WI38 (cell line): ENCODE measurements around the gene B4GAT1.

ENCODE experiments used
- H3K4me3 ChIP-seq: 2 replicates; pipeline ENCODE4 v1.5.1; 2011; ENCODE audit warnings: low read depth, mild to moderate bottlenecking, control low read depth, low read length
- TF ChIP-seq, protein P1 (sequence below): IDR thresholded peaks from 2 replicates; pipeline ENCODE4 v1.5.1; 2012; ENCODE audit warnings: low read depth, mild to moderate bottlenecking, control low read depth, low read length

The B4GAT1 gene

DNA sequence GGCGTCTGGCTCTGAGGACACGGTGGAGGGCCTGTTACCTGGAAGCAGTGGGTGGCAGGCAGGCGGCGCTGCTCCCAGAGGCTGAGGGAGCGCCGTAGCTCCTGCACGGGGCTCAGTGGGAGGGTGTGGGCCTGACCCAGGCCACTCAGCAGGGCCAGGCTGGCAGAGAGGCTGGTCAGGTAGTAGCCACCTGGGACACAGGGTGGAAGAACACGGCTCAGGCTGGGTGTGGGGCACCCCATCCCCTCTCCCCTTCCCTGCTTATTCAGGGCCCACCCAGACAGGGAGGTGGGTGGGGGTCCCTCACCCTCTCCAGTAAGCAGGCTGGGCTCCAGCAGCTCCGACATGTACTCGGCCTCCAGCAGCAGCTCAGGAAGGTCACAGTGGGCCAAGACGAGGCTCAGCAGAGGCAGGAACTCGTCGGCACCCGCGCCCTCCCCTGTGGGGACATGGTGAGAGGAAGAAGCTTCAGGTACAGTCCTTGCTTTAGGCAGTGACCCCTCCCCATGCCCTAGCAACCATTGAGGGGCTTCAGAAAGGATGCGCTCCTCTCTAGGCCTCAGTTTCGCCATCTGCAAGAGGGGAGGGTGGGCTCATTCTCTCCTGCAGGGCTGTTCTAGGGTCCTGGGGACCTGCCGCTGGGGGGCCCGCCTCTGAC is 14.1 kb downstream of the B4GAT1 start:
- H3K4me3 ChIP-seq = no peak overlapping the region
- TF ChIP-seq, protein P1, sequence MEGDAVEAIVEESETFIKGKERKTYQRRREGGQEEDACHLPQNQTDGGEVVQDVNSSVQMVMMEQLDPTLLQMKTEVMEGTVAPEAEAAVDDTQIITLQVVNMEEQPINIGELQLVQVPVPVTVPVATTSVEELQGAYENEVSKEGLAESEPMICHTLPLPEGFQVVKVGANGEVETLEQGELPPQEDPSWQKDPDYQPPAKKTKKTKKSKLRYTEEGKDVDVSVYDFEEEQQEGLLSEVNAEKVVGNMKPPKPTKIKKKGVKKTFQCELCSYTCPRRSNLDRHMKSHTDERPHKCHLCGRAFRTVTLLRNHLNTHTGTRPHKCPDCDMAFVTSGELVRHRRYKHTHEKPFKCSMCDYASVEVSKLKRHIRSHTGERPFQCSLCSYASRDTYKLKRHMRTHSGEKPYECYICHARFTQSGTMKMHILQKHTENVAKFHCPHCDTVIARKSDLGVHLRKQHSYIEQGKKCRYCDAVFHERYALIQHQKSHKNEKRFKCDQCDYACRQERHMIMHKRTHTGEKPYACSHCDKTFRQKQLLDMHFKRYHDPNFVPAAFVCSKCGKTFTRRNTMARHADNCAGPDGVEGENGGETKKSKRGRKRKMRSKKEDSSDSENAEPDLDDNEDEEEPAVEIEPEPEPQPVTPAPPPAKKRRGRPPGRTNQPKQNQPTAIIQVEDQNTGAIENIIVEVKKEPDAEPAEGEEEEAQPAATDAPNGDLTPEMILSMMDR = no peak

DNA sequence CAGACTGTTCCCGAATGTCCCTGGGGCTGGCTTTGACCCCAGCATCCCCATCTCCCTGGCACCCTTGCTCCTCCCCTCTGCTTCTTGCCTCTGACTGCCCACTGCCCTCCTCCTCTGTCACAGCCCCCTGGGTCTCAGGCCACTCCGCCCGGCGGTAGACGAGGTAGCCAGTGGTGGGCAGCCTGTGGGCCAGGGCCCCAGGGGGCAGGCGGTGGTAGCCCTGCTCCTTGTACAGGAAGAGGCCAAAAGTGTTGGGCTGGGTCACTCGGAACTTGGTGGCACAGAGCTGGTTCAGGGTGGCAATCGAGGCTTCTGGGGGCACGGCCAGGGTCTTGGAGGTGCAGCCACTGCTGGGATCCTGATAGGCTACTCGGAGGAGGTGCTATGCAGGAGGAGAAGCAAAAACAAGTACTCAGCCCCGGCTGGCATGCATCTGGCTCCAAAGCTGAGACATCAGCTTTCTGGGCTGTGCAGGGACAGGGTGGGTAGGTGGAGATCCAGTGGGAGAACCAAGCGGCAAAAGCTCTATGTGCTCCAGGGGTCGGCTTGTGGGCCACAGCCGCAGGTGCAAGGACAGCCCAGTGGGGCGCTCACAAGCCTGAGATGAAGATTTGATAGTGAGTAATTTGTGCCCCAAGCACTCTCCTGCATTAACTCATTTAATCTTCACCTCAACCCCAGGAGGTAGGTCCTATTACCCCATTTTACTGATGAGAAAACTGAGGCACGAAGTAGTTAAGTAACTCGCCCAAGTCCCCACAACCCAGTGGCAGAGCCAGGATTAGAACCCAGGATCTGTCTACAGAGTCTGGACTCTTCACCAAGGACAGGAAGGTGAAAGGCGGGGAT is 14.8 kb downstream of the B4GAT1 start:
- TF ChIP-seq, protein P1 = no peak
- no peak overlapping the region for H3K4me3 ChIP-seq

DNA sequence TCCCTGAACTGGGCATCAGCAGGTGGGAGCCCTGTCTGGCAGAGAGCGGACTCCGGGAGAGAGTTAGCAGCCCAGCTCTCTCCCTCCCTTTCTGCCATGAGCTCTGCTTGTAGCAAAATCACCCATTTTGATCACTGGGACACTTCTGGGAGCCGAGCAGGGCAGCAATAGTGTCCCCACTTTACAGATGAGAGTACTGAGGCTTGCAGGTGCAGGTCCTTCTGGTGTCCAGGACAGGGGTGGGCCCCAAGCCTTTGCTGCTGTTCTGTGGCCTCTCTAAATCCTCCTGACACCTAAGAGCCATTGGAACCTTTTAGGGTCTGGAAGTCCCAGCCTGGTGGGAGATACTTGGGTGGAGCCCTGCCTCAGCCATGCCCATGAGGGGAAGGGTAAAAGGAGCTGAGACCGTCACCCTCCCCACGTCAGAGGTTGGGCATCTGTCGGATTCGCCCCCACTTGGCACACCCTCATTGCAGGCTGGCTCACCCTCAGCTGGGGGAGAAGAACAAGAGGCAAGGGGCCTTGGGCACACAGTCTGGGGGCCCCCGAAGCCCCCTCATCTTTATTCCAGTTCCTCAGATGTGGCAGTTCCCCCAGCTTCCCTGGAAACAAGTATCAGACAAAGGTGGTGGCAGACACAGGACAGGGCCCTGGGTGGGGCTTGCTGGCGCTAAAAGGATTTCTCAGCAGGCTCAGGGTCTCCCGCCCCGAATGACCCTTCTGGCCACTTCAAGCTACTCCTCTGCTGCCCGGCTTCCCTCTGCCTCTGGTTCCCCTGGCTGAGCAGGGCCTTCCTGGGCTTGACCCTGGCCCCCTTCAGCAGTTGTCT is 15.7 kb downstream of the B4GAT1 start:
- TF ChIP-seq, protein P1 = no peak
- H3K4me3 ChIP-seq = no peak overlapping the region

DNA sequence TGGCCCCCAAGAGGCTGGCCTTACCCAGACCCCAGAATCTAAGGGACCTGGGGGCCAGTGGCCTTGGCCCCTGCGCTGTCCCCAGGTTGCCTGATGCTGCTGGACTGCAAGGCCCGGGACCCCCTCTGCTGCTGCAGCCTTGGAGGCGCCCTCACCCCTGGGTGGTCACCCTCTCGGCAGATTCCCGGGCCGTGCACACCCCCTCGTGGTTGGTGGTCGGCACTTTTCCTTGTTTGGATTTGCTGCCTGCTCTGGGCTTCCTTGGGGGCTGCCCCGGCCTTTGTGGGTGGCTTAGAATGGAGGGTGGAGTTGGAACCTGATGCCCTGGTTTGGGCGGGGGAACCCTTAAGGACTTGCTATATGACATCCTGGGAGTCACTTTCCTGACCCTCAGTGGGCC is 16.5 kb downstream of the B4GAT1 start:
- no peak overlapping the region for H3K4me3 ChIP-seq
- TF ChIP-seq, protein P1 = no peak

DNA sequence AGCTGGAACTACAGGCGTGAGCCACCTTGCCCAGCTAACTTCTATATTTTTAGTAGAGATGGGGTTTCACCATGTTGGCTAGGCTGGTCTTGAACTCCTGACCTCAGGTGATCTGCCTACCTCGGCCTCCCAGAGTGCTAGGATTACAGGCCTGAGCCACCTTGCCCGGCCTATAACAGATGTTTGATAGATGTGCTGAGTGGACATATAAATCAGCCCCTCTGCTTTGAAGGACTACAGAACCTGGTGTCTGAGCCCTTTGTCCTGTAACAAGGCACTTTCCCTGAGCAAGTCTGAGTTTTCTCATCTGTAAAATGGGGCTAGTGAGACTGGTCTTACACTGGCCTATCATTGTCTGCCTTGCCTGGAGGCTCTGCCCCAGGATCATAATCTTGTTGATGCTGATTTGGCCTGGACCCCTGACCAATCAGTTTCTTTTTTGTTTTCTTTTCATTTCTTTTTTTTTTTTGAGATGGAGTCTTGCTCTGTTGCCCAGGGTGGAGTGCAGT is 18.2 kb downstream of the B4GAT1 start:
- TF ChIP-seq, protein P1 = no peak
- no peak overlapping the region for H3K4me3 ChIP-seq

DNA sequence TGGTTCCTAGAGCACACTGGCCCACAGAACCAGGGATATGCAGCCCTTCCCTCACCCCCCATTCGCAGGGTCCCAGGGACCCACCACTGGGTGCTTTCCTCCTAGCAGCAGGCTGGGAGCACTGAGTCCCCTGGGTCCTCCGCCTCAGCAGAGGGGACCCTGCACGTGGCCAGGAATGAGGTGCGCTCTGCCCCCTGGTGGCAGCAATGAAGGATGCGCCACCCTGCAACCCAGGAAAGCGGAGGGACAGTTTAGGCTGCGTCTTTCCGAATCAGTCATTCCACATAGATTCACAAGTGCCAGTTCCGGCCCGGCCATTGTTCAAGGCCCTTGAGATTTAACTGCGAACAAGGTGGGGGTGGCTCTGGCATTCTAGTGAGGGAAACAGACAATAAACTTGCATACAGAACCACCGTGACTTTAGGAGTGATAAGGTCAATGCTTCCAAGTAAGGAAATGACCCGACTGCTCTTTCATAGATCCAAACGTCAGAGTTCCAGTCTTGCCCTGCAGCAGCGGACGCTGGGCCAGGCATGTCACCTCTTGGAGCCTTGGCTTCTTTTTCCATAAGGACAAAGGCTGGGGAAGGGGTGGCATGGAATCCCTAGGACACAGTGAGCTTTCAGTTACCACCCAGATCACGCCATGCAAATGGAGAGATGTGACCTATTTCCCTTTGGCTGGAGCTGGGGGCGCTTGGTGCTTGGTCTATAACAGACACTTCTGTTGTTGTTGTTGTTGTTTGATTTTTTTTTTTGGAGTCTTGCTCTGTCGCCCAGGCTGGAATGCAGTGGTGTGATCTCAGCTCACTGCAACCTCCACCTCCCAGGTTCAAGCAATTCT is 18.9 kb downstream of the B4GAT1 start:
- TF ChIP-seq, protein P1 = peak; percentile 81
- no peak overlapping the region for H3K4me3 ChIP-seq
